ENCODE measurements around the gene WIPF3. TPM values are rescaled to one million over a fixed set of nuclear protein-coding genes. Genes with fewer than 3 reads are reported as not detected.
"Not testable (repeated sequence)": the region's sequence is repeated elsewhere in the genome, so short reads cannot be mapped to it uniquely, and the experiment has no call there.

The WIPF3 gene
- total RNA-seq, 1 experiment from 2014 or later, result not detected

- H3K4me1 Mint-ChIP-seq (ENCODE audit: insufficient read depth, unreplicated experiment), result no peaks in the 10 kb centered on the region
- intact Hi-C loops (cut with micrococcal nuclease), result no loop called here
- H3K4me3 Mint-ChIP-seq (ENCODE audit: unreplicated experiment), result no peak overlapping the region
- POLR2A ChIA-PET, result interaction anchor here (0.7 kb wide), 1 partner anchor 71 kb away, joined by 3 read pairs; no protein-coding TSS in a partner anchor
- no peak overlapping the region for H3K27ac Mint-ChIP-seq (ENCODE audit: low read depth, unreplicated experiment)
- no TSS peak for BruUV-seq (replicated peaks)
- TF ChIP-seq CTCF (IDR thresholded peaks at IDR 0.05; ENCODE audit: unreplicated experiment), result no peak
- H3K27me3 Mint-ChIP-seq (ENCODE audit: insufficient read depth, unreplicated experiment), result no peaks in the 10 kb centered on the region
- DNase-seq (ENCODE audit: unreplicated experiment), result no peak
- H3K36me3 Mint-ChIP-seq (ENCODE audit: insufficient read depth, unreplicated experiment), result peaks cover 18% of the 10 kb centered on the region
- no peaks in the 10 kb centered on the region for H3K9me3 Mint-ChIP-seq (ENCODE audit: unreplicated experiment)
- CTCF ChIA-PET, result interaction anchor here (0.6 to 1.8 kb wide), 3 partner anchors 8 to 594 kb away, joined by 3 to 4 read pairs (median 4); no protein-coding TSS in a partner anchor
These were observed 150.2 kb downstream of the WIPF3 start for GRCh38 chr7:29956487-29956836.

DNA sequence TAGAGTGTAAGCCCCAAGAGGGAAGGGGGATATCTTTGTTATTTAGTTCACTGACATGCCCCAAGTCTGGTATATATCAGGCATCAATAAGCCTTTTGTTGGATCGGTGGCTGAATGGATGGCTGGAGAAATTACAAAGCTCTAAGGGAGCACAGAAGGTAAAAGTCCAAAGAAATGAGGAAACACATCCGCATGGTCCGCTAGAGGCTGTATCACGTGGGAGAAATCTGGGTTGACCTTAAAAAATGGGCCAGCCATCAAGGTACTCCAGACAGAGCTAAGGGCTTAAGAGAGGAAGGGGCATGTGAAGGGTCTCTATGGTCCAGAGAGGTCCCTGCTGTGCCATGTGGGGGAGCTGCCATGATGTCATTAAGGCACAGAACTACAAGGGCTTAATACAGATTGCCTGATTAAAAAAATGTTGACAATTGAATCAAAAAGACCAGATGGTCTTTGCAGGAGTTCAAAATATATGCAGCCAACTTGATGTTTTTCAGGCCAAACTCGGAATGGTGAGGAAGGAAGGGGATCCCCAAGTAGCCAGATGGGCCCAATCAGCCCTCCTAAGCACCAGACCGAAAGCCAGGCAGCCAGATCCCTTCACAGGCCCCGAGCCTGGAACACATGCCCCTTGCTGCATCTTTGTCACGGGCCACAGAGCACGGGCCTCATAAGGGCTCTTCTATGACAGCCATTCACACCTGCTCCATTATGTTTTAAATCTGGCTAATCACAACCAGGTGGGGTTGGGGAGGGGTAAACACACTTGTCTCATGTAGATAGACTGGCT is 151.4 kb downstream of the WIPF3 start:
- Mint-ChIP-seq H3K27me3 (ENCODE audit: insufficient read depth, unreplicated experiment) (no peaks in the 10 kb centered on the region), H3K4me1 (ENCODE audit: insufficient read depth, unreplicated experiment) (no peaks in the 10 kb centered on the region), H3K27ac (ENCODE audit: low read depth, unreplicated experiment) (no peak overlapping the region), H3K9me3 (ENCODE audit: unreplicated experiment) (no peaks in the 10 kb centered on the region), H3K4me3 (ENCODE audit: unreplicated experiment) (no peak overlapping the region), H3K36me3 (ENCODE audit: insufficient read depth, unreplicated experiment) (peaks cover 7% of the 10 kb centered on the region)
- POLR2A ChIA-PET, result no interaction called here
- CTCF ChIA-PET, result interaction anchor here (0.6 to 1.8 kb wide), 3 partner anchors 9 to 107 kb away, joined by 3 to 4 read pairs (median 3); no protein-coding TSS in a partner anchor
- no peak for TF ChIP-seq CTCF (IDR thresholded peaks at IDR 0.05; ENCODE audit: unreplicated experiment)
- no TSS peak for BruUV-seq (replicated peaks)
- intact Hi-C loops (cut with micrococcal nuclease), result no loop called here
- no peak for DNase-seq (ENCODE audit: unreplicated experiment)

DNA sequence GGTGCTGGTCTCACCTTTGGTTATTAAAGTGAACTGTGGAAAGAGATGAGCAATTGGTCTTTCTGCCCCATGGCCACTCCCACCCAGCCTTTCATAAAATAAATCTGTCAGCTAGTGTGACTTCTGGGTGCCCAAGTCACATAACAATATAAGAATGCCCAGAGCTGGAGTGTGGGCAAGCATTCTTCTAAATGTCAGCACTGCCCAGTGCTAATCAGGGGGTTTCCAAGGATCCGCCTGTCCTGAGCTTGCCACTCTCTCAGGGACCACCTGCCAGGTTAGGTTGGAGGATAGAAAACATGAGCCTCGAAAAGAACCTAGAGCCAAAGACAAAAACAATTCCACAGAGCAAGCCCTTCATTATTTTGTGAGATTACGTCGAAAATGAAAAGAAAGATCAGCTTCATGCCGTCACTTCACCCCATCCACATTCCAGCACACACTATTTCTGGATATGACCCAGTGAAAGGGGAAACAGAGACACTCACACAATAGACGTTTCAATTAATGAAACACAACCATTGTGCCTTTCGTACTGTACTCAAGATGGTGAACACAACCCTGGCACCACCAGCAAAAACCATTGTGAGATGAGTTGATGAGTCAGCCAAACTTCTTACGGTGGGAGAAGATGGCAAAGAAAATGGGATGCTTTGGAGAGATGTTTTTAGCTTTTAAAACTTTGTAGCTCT is 152.5 kb downstream of the WIPF3 start:
- H3K4me3 Mint-ChIP-seq (ENCODE audit: unreplicated experiment), result no peak overlapping the region
- ChIA-PET CTCF (interaction anchor here (0.7 to 0.9 kb wide), 2 partner anchors 16 to 26 kb away, joined by 3 read pairs; no protein-coding TSS in a partner anchor), POLR2A (no interaction called here)
- no peak overlapping the region for H3K27ac Mint-ChIP-seq (ENCODE audit: low read depth, unreplicated experiment)
- H3K9me3 Mint-ChIP-seq (ENCODE audit: unreplicated experiment), result no peaks in the 10 kb centered on the region
- BruUV-seq (replicated peaks), result no TSS peak
- no peaks in the 10 kb centered on the region for H3K4me1 Mint-ChIP-seq (ENCODE audit: insufficient read depth, unreplicated experiment)
- no peak for TF ChIP-seq CTCF (IDR thresholded peaks at IDR 0.05; ENCODE audit: unreplicated experiment)
- no peak for DNase-seq (ENCODE audit: unreplicated experiment)
- peaks cover 6% of the 10 kb centered on the region for H3K36me3 Mint-ChIP-seq (ENCODE audit: insufficient read depth, unreplicated experiment)
- H3K27me3 Mint-ChIP-seq (ENCODE audit: insufficient read depth, unreplicated experiment), result no peaks in the 10 kb centered on the region
- intact Hi-C loops (cut with micrococcal nuclease), result no loop called here

DNA sequence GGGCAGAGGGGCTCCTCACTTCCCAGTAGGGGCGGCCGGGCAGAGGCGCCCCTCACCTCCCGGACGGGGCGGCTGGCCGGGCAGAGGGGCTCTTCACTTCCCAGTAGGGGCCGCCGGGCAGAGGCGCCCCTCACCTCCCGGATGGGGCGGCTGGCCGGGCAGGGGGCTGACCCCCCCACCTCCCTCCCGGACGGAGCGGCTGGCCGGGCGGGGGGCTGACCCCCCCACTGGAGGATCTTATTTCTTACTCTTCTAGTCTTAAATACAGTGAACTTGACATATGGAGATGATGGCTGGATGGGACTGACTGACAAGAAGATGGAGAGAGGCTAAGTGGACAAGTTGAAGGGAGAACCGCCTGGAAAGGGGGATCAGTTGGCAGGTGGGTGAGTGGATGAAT is 155.3 kb downstream of the WIPF3 start:
- BruUV-seq (replicated peaks); POLR2A ChIA-PET; H3K27me3 Mint-ChIP-seq (ENCODE audit: insufficient read depth, unreplicated experiment); intact Hi-C loops (cut with micrococcal nuclease); H3K27ac Mint-ChIP-seq (ENCODE audit: low read depth, unreplicated experiment); DNase-seq (ENCODE audit: unreplicated experiment); H3K9me3 Mint-ChIP-seq (ENCODE audit: unreplicated experiment); H3K4me3 Mint-ChIP-seq (ENCODE audit: unreplicated experiment); H3K4me1 Mint-ChIP-seq (ENCODE audit: insufficient read depth, unreplicated experiment): not testable (repeated sequence)
- CTCF ChIA-PET, result interaction anchor here (0.6 kb wide), 1 partner anchor 84 kb away, joined by 3 read pairs; no protein-coding TSS in a partner anchor
- H3K36me3 Mint-ChIP-seq (ENCODE audit: insufficient read depth, unreplicated experiment), result peaks cover 13% of the 10 kb centered on the region

Data from MCF 10A (cell line).